Tibial artery (tissue), 4 donors: ENCODE measurements around the gene RNF19B.
A peak's percentile ranks its signal among the peaks of the same experiment; 100 is the strongest.

ENCODE experiments used
- DNase-seq, 2 donors: peaks; one replicate each; pipeline ENCODE4 v3.0.0-alpha.2; 2019
- H3K27ac ChIP-seq, 2 donors: fragments of 200-600 bp; sonication (generic) in 1 of 2; 1 replicate in 1 of 2; 2 replicates in 1 of 2; pipeline ENCODE4 v1.5.1; 2018 to 2019; ENCODE audit warnings: mild to moderate bottlenecking in 1 of 2
- H3K27me3 ChIP-seq, 2 donors: fragments of 200-600 bp; sonication (generic) in 1 of 2; one replicate each; pipeline versions ENCODE4 v1.5.1 to v1.6.0; 2016 to 2019
- H3K36me3 ChIP-seq, 3 donors: fragments of 200-600 bp; sonication (generic) in 2 of 3; one replicate each; pipeline ENCODE4 v1.5.1; 2016 to 2019; ENCODE audit warnings: mild to moderate bottlenecking in 2 of 3
- H3K4me1 ChIP-seq, 4 donors: fragments of 200-600 bp; sonication (generic) in 2 of 4; 1 replicate in 3 of 4; 2 replicates in 1 of 4; pipeline ENCODE4 v1.5.1; 2016 to 2019
- H3K4me3 ChIP-seq, 2 donors: fragments of 200-600 bp; sonication (generic) in 1 of 2; 1 replicate in 1 of 2; 2 replicates in 1 of 2; pipeline ENCODE4 v1.5.1; 2018 to 2019; ENCODE audit warnings: mild to moderate bottlenecking in 2 of 2
- H3K9me3 ChIP-seq, 3 donors: fragments of 200-600 bp; sonication (generic) in 1 of 3; one replicate each; pipeline ENCODE4 v1.5.1; 2016 to 2019
- CTCF ChIP-seq, 2 experiments: fragments of 200-600 bp in 1 of 2; fragments of 450-650 bp in 1 of 2; IDR thresholded peaks; one replicate each; pipeline ENCODE4 v1.5.1; 2017 to 2019; ENCODE audit warnings: antibody characterized with exemption in 2 of 2, mild to moderate bottlenecking in 1 of 2, moderate library complexity in 1 of 2
- intact Hi-C: fragments of 100-400 bp; cut with DNase I; formaldehyde crosslinking; loops from one replicate; pipeline ENCODE4 v1.15.0; 2023; ENCODE audit warnings: low total_unique reads

The RNF19B gene

GRCh38 chr1:32902535-32902920 is 62.1 kb downstream of the RNF19B start:
- no peak for TF ChIP-seq CTCF (IDR thresholded peaks at IDR 0.05)
- Histone ChIP-seq H3K27me3 (peaks cover 0 to 16% of the 10 kb centered on the region in 2 donors), H3K27ac (no peak overlapping the region), H3K9me3 (no peaks in the 10 kb centered on the region), H3K4me1 (peaks cover 0 to 22% (median 13%) of the 10 kb centered on the region in 4 donors), H3K36me3 (no peaks in the 10 kb centered on the region), H3K4me3 (no peak overlapping the region)
- DNase-seq, result peak in 1 of 2 donors; percentile 55
- intact Hi-C loops, result no loop called here

GRCh38 chr1:32901823-32902534 is 62.6 kb downstream of the RNF19B start:
- no peaks in the 10 kb centered on the region for H3K9me3 ChIP-seq
- peak overlapping the region in 1 of 2 donors; percentile 47 for H3K27ac ChIP-seq
- H3K36me3 ChIP-seq, result no peaks in the 10 kb centered on the region
- DNase-seq, result no peak
- H3K4me3 ChIP-seq, result peak overlapping the region; percentile 50 to 63
- peaks cover 0 to 16% of the 10 kb centered on the region in 2 donors for H3K27me3 ChIP-seq
- intact Hi-C loops, result no loop called here
- H3K4me1 ChIP-seq, result peaks cover 0 to 22% (median 13%) of the 10 kb centered on the region in 4 donors
- TF ChIP-seq CTCF (IDR thresholded peaks at IDR 0.05), result no peak

- H3K36me3 ChIP-seq, result peaks cover 0 to 5% (median 0%) of the 10 kb centered on the region in 3 donors
- peak within 1 kb of the TSS in 1 of 2 donors; percentile 47 for H3K27ac ChIP-seq
- peak in 1 of 2 donors; percentile 72 for DNase-seq
- TF ChIP-seq CTCF (IDR thresholded peaks at IDR 0.05), result no peak
- H3K9me3 ChIP-seq, result no peaks in the 10 kb centered on the region
- peak within 1 kb of the TSS; percentile 50 to 63 for H3K4me3 ChIP-seq
- intact Hi-C loops, result no loop called here
- H3K4me1 ChIP-seq, result peaks cover 0 to 22% (median 13%) of the 10 kb centered on the region in 4 donors
- peaks cover 0 to 16% of the 10 kb centered on the region in 2 donors for H3K27me3 ChIP-seq
Observed at GRCh38 chr1:32900956-32901822, 63.4 kb downstream of the RNF19B start, which contains the start of gene TMEM54. TSS of gene TMEM54 (minus strand) at chr1:32901389. CDS start at chr1:32901238, 151 bp downstream.

GRCh38 chr1:32900371-32900955 is 64.1 kb downstream of the RNF19B start:
- no peak for DNase-seq
- Histone ChIP-seq H3K27ac (peak overlapping the region in 1 of 2 donors; percentile 21), H3K9me3 (no peaks in the 10 kb centered on the region), H3K4me3 (peak overlapping the region; percentile 50 to 63), H3K27me3 (peaks cover 0 to 16% of the 10 kb centered on the region in 2 donors), H3K36me3 (peaks cover 0 to 11% (median 0%) of the 10 kb centered on the region in 3 donors), H3K4me1 (peaks cover 0 to 22% (median 13%) of the 10 kb centered on the region in 4 donors)
- intact Hi-C loops, result no loop called here
- no peak for TF ChIP-seq CTCF (IDR thresholded peaks at IDR 0.05)

- Histone ChIP-seq H3K27ac (no peak overlapping the region), H3K4me3 (no peak overlapping the region), H3K4me1 (peaks cover 0 to 22% (median 13%) of the 10 kb centered on the region in 4 donors), H3K27me3 (peaks cover 0 to 18% of the 10 kb centered on the region in 2 donors), H3K36me3 (peaks cover 0 to 17% (median 0%) of the 10 kb centered on the region in 3 donors), H3K9me3 (no peaks in the 10 kb centered on the region)
- TF ChIP-seq CTCF (IDR thresholded peaks at IDR 0.05), result no peak
- intact Hi-C loops, result no loop called here
- DNase-seq, result no peak
Observed at GRCh38 chr1:32899586-32900296, 64.9 kb downstream of the RNF19B start.
